Measurements from ENCODE around the gene CCNQ. TPM values are rescaled to one million over a fixed set of nuclear protein-coding genes. Genes with fewer than 3 reads are reported as not detected.

Gene CCNQ
- total and polyA plus RNA-seq, 10 of the 15 experiments (the other 5 are each of a cell fraction or from before 2014, with no cell fraction given) = 0.45 to 36.2 (median 18.2) TPM

GRCh38 chrX:153595387-153595786 lies 3.6 kb downstream of the CCNQ start:
- in situ Hi-C loops (cut with MboI) = no loop called here
- no TSS peak for BruUV-seq (replicated peaks)
- ChIA-PET CTCF (no interaction called here), POLR2A (no interaction called here), SMC1A (ENCODE audit: uncharacterized antibody, unreplicated experiment) (no interaction called here), RAD21 (ENCODE audit: unreplicated experiment) (no interaction called here)
- no peak for DNase-seq (ENCODE audit: low read depth, low spot score)
- H3K4me3 ChIP-seq = no peak overlapping the region
- no peak overlapping the region for H3K27ac ChIP-seq (ENCODE audit: control insufficient read depth, insufficient read depth)
- no peak for TF ChIP-seq USF1 (IDR thresholded peaks at IDR 0.05; ENCODE audit: borderline replicate concordance, extremely low read length, insufficient read depth, low read depth, low read length)
- no peak for TF ChIP-seq TCF7 (IDR thresholded peaks at IDR 0.05; ENCODE audit: borderline replicate concordance)
- no peak for TF ChIP-seq SIX5 (IDR thresholded peaks at IDR 0.05; ENCODE audit: low read depth, low read length, severe bottlenecking)
- TF ChIP-seq ZNF24 (IDR thresholded peaks at IDR 0.05) = no peak
- no peak for TF ChIP-seq NR2C2 (IDR thresholded peaks at IDR 0.05; ENCODE audit: borderline replicate concordance, control insufficient read depth, insufficient read length, low read depth)
- TF ChIP-seq ZZZ3 (IDR thresholded peaks at IDR 0.05; ENCODE audit: control insufficient read depth, insufficient read length, low read depth) = no peak
- TF ChIP-seq PRDM15 (CRISPR knock-in tag; IDR thresholded peaks at IDR 0.05) = no peak
- TF ChIP-seq ZBED1 (IDR thresholded peaks at IDR 0.05; ENCODE audit: borderline replicate concordance) = no peak
- TF ChIP-seq ZNF687 (IDR thresholded peaks at IDR 0.05) = no peak
- TF ChIP-seq ZNF274 (IDR thresholded peaks at IDR 0.05; ENCODE audit: insufficient read depth, insufficient read length) = no peak
- no peak for TF ChIP-seq BCLAF1 (IDR thresholded peaks at IDR 0.05)
- H3K36me3 ChIP-seq (ENCODE audit: control insufficient read depth in 2 of 2, insufficient read depth in 2 of 2, low read length in 1 of 2) = no peaks in the 10 kb centered on the region; a peak in 1 of 4 replicates
- no peak overlapping the region for H3K4me2 ChIP-seq (ENCODE audit: control insufficient read depth, insufficient read depth)
- 48% methylated on average over 11 of the region's 11 CpGs for WGBS (ENCODE audit: insufficient coverage, insufficient replicate concordance, low lambda C conversion rate, missing lambda C conversion rate)
- H3K9me3 ChIP-seq (replicated peaks; ENCODE audit: control insufficient read depth, insufficient read depth, low read length) = no peaks in the 10 kb centered on the region; the same call in 2 of the 3 replicates
- peaks cover 14% of the 10 kb centered on the region for H3K79me2 ChIP-seq (ENCODE audit: control insufficient read depth, insufficient read depth, low read length)
- no peaks in the 10 kb centered on the region for H3K4me1 ChIP-seq (ENCODE audit: control insufficient read depth, insufficient read depth, low read length)
- ATAC-seq = no peak
- H2AFZ ChIP-seq (ENCODE audit: control insufficient read depth, low read depth, low read length) = no peak overlapping the region
- H4K20me1 ChIP-seq (ENCODE audit: control insufficient read depth, insufficient read depth) = no peaks in the 10 kb centered on the region
- intact Hi-C loops (cut with micrococcal nuclease; ENCODE audit: unreplicated experiment) = no loop called here
- H3K9ac ChIP-seq (ENCODE audit: control insufficient read depth, insufficient read depth, low read length) = no peak overlapping the region
- H3K27me3 ChIP-seq (replicated peaks in 1 of 2; ENCODE audit: control insufficient read depth in 2 of 2, insufficient read depth in 2 of 2, low read length in 1 of 2) = no peaks in the 10 kb centered on the region
- no peak for FAIRE-seq

All from GM12878 (cell line).